H9 (cell line): Measurements from ENCODE around the gene RHBDL1. TPM values are rescaled to one million over a fixed set of nuclear protein-coding genes. Genes with fewer than 3 reads are reported as not detected.

Source experiments
- DNase-seq: peaks from one replicate; pipeline ENCODE4 v3.0.0-alpha.2; 2017
- H2AFZ ChIP-seq: one replicate; pipeline ENCODE4 v1.6.1; 2013; ENCODE audit warnings: mild to moderate bottlenecking, low read length, control low read depth, moderate library complexity
- H2AK5ac ChIP-seq: 2 replicates; pipeline ENCODE4 v1.6.1; 2013; ENCODE audit warnings: low read length, control low read depth, mixed read lengths; ENCODE audit not compliant: insufficient read length
- H2BK120ac ChIP-seq: one replicate; pipeline ENCODE4 v1.6.1; 2013; ENCODE audit warnings: low read depth, mild to moderate bottlenecking, low read length, control low read depth, inconsistent platforms; ENCODE audit not compliant: poor library complexity, severe bottlenecking
- H2BK12ac ChIP-seq: 2 replicates; pipeline ENCODE4 v1.6.1; 2013; ENCODE audit warnings: low read length, control low read depth, mixed read lengths, low read depth; ENCODE audit not compliant: insufficient read length
- H2BK15ac ChIP-seq: 2 replicates; pipeline ENCODE4 v1.6.1; 2013; ENCODE audit warnings: low read depth, low read length, control low read depth
- H2BK20ac ChIP-seq: one replicate; pipeline ENCODE4 v1.6.1; 2013; ENCODE audit warnings: low read depth, mild to moderate bottlenecking, low read length, control low read depth, inconsistent platforms; ENCODE audit not compliant: poor library complexity, severe bottlenecking
- H2BK5ac ChIP-seq: 2 replicates; pipeline ENCODE4 v1.6.1; 2013; ENCODE audit warnings: low read length, control low read depth, mixed read lengths; ENCODE audit not compliant: insufficient read length
- H3K14ac ChIP-seq: 2 replicates; pipeline ENCODE4 v1.6.1; 2013; ENCODE audit warnings: low read length, control low read depth; ENCODE audit not compliant: insufficient read depth
- H3K18ac ChIP-seq: 2 replicates; pipeline ENCODE4 v1.6.1; 2013; ENCODE audit warnings: low read depth, mild to moderate bottlenecking, mixed read lengths, low read length, control low read depth; ENCODE audit not compliant: insufficient read length
- H3K23ac ChIP-seq: 2 replicates; pipeline ENCODE4 v1.6.1; 2013; ENCODE audit warnings: low read length, control low read depth, mixed read lengths, low read depth; ENCODE audit not compliant: insufficient read length
- H3K23me2 ChIP-seq: 2 replicates; pipeline ENCODE4 v1.6.1; 2013; ENCODE audit warnings: low read depth, mild to moderate bottlenecking, mixed read lengths, low read length, control low read depth; ENCODE audit not compliant: insufficient read length, poor library complexity, severe bottlenecking
- H3K27ac ChIP-seq: 2 replicates; pipeline ENCODE4 v1.5.1; 2013; ENCODE audit warnings: low read length, control low read depth, mixed read lengths, low read depth; ENCODE audit not compliant: insufficient read length
- H3K27me3 ChIP-seq: 2 replicates; pipeline ENCODE4 v1.6.1; 2013; ENCODE audit warnings: low read length, control low read depth, inconsistent platforms; ENCODE audit not compliant: insufficient read depth
- H3K4ac ChIP-seq: 2 replicates; pipeline ENCODE4 v1.6.1; 2013; ENCODE audit warnings: low read depth, mild to moderate bottlenecking, control low read depth, inconsistent platforms, low read length, moderate library complexity
- H3K4me1 ChIP-seq: 2 replicates; pipeline ENCODE4 v1.6.1; 2013; ENCODE audit warnings: low read length, control low read depth, inconsistent platforms; ENCODE audit not compliant: insufficient read depth
- H3K4me2 ChIP-seq: 2 replicates; pipeline ENCODE4 v1.6.1; 2013; ENCODE audit warnings: low read length, control low read depth, mixed read lengths; ENCODE audit not compliant: insufficient read length, insufficient read depth
- H3K56ac ChIP-seq: 2 replicates; pipeline ENCODE4 v1.6.1; 2013; ENCODE audit warnings: low read depth, mild to moderate bottlenecking, mixed read lengths, low read length, control low read depth; ENCODE audit not compliant: insufficient read length
- H3K79me1 ChIP-seq: 2 replicates; pipeline ENCODE4 v1.6.1; 2013; ENCODE audit warnings: low read depth, mild to moderate bottlenecking, moderate library complexity, low read length, control low read depth, inconsistent platforms; ENCODE audit not compliant: insufficient read depth, poor library complexity, severe bottlenecking
- H3K79me2 ChIP-seq: 2 replicates; pipeline ENCODE4 v1.6.1; 2013; ENCODE audit warnings: low read length, control low read depth, inconsistent platforms; ENCODE audit not compliant: insufficient read depth
- H3K9ac ChIP-seq: 2 replicates; pipeline ENCODE4 v1.6.1; 2013; ENCODE audit warnings: low read length, control low read depth, mixed read lengths; ENCODE audit not compliant: insufficient read length; ENCODE audit errors: extremely low read depth
- H3K9me3 ChIP-seq: one replicate; pipeline ENCODE4 v1.6.1; 2013; ENCODE audit warnings: low read depth, low read length, inconsistent platforms; ENCODE audit not compliant: control insufficient read depth
- H3T11ph ChIP-seq: one replicate; pipeline ENCODE4 v1.6.1; 2013; ENCODE audit warnings: mild to moderate bottlenecking, low read length, control low read depth, inconsistent platforms
- H4K20me1 ChIP-seq: one replicate; pipeline ENCODE4 v1.6.1; 2013; ENCODE audit not compliant: control insufficient read depth, insufficient read length, insufficient read depth
- H4K5ac ChIP-seq: 2 replicates; pipeline ENCODE4 v1.6.1; 2013; ENCODE audit warnings: low read depth, mild to moderate bottlenecking, mixed read lengths, low read length, control low read depth; ENCODE audit not compliant: insufficient read length
- H4K8ac ChIP-seq: replicated peaks from 2 replicates; pipeline ENCODE4 v1.6.1; 2013; ENCODE audit warnings: low read length, control low read depth, mixed read lengths, low read depth; ENCODE audit not compliant: insufficient read length
- H4K91ac ChIP-seq: 2 replicates; pipeline ENCODE4 v1.6.1; 2013; ENCODE audit warnings: low read depth, mild to moderate bottlenecking, moderate library complexity, mixed read lengths, low read length, control low read depth; ENCODE audit not compliant: insufficient read length
- H3K27ac Mint-ChIP-seq, 3 experiments: 2 replicates in 2 of 3; 3 replicates in 1 of 3; pipeline ENCODE4 v1.8.0; 2020 to 2021; ENCODE audit warnings: mixed read lengths in 3 of 3, mild to moderate bottlenecking in 1 of 3, moderate library complexity in 1 of 3
- H3K27me3 Mint-ChIP-seq: 2 replicates; pipeline ENCODE4 v1.8.0; 2021; ENCODE audit warnings: low read depth, mild to moderate bottlenecking, moderate library complexity, mixed read lengths
- H3K36me3 Mint-ChIP-seq, 3 experiments: 2 replicates in 2 of 3; 3 replicates in 1 of 3; pipeline ENCODE4 v1.8.0; 2020 to 2021; ENCODE audit warnings: low read depth in 3 of 3, mixed read lengths in 3 of 3; ENCODE audit not compliant: insufficient read depth in 1 of 3
- H3K4me1 Mint-ChIP-seq, 2 experiments: 2 replicates each; pipeline ENCODE4 v1.8.0; 2020; ENCODE audit warnings: mixed read lengths in 2 of 2
- H3K4me3 Mint-ChIP-seq, 2 experiments: 2 replicates in 1 of 2; 3 replicates in 1 of 2; pipeline ENCODE4 v1.8.0; 2020 to 2021; ENCODE audit warnings: mild to moderate bottlenecking in 2 of 2, mixed read lengths in 2 of 2, moderate library complexity in 1 of 2
- H3K9me3 Mint-ChIP-seq, 2 experiments: 2 replicates in 1 of 2; 3 replicates in 1 of 2; pipeline ENCODE4 v1.8.0; 2020; ENCODE audit warnings: mild to moderate bottlenecking in 2 of 2, mixed read lengths in 2 of 2, moderate library complexity in 1 of 2
- CTCF ChIP-seq: fragments of 200-600 bp; sonication (generic); conservative IDR thresholded peaks from 3 replicates; pipeline ENCODE4 v1.8.0; 2021; ENCODE audit warnings: antibody characterized with exemption, mild to moderate bottlenecking
- WGBS: extraction: QIAGEN DNeasy Blood & Tissue Kit; methylation state at CpG from one replicate; pipeline ENCODE4 v1.1.7; 2013; ENCODE audit warnings: missing lambda C conversion rate, low lambda C conversion rate, mixed read lengths; ENCODE audit not compliant: insufficient read length; ENCODE audit errors: extremely low coverage; 5-methylcytosine and 5-hydroxymethylcytosine counted together
- total RNA-seq: library from RNA; stranded (reverse); gene quantifications from 2 replicates; pipeline ENCODE4 v1.2.1, GENCODE V29; 2021

The RHBDL1 gene
- total RNA-seq, 1 experiment from 2014 or later, result 7.6 TPM

- Histone ChIP-seq H4K5ac (no peak overlapping the region), H2BK12ac (no peak overlapping the region), H4K8ac (no peak overlapping the region), H2BK120ac (no peak overlapping the region), H3K9me3 (no peaks in the 10 kb centered on the region), H2BK5ac (no peak overlapping the region), H3K56ac (no peak overlapping the region), H3K27ac (no peak overlapping the region), H3K14ac (no peak overlapping the region; the same call in 1 of the 2 replicates), H3K18ac (no peak overlapping the region), H3K79me2 (no peaks in the 10 kb centered on the region), H2AK5ac (no peak overlapping the region), H2AFZ (no peak overlapping the region), H3K23ac (no peak overlapping the region), H3K4me2 (no peak overlapping the region), H3K23me2 (peaks cover 8% of the 10 kb centered on the region), H2BK15ac (no peak overlapping the region), H3K4me1 (no peaks in the 10 kb centered on the region; the same call in 1 of the 2 replicates), H2BK20ac (no peak overlapping the region), H3K27me3 (no peaks in the 10 kb centered on the region), H3K4ac (no peak overlapping the region), H3K9ac (no peak overlapping the region), H3K79me1 (no peaks in the 10 kb centered on the region), H3T11ph (no peak overlapping the region), H4K91ac (no peak overlapping the region), H4K20me1 (no peaks in the 10 kb centered on the region)
- H3K27me3 Mint-ChIP-seq, result no peaks in the 10 kb centered on the region
- H3K9me3 Mint-ChIP-seq, result no peaks in the 10 kb centered on the region
- DNase-seq, result peak; percentile 36
- no CpG with 5 or more reads among the region's 29 CpGs for WGBS
- no peak for TF ChIP-seq CTCF
- peaks cover 0 to 10% (median 0%) of the 10 kb centered on the region in 3 experiments; a peak in 3 of 7 replicates for H3K36me3 Mint-ChIP-seq
- no peak overlapping the region for H3K4me3 Mint-ChIP-seq
- H3K27ac Mint-ChIP-seq, result peak overlapping the region in 1 of 3 experiments; percentile 49; a peak in 1 of 7 replicates
- peaks cover 16 to 48% of the 10 kb centered on the region in 2 experiments for H3K4me1 Mint-ChIP-seq
These were observed 48.6 kb upstream of the RHBDL1 start for GRCh38 chr16:626787-627453.
